IPS-15b (cell line): ENCODE measurements around the gene IL10RA.
"Not testable (repeated sequence)": the region's sequence is repeated elsewhere in the genome, so short reads cannot be mapped to it uniquely, and the experiment has no call there.

ENCODE experiments used
- H3K27me3 ChIP-seq: one replicate; pipeline ENCODE4 v1.6.1; 2013; ENCODE audit warnings: low read length; ENCODE audit not compliant: control insufficient read depth, insufficient read depth
- H3K36me3 ChIP-seq: one replicate; pipeline ENCODE4 v1.6.1; 2013; ENCODE audit warnings: low read length; ENCODE audit not compliant: control insufficient read depth, insufficient read depth
- H3K4me1 ChIP-seq: one replicate; pipeline ENCODE4 v1.6.1; 2013; ENCODE audit warnings: mild to moderate bottlenecking, low read length; ENCODE audit not compliant: control insufficient read depth, insufficient read depth
- H3K4me3 ChIP-seq: one replicate; pipeline ENCODE4 v1.5.1; 2013; ENCODE audit warnings: low read depth, low read length
- H3K9ac ChIP-seq: one replicate; pipeline ENCODE4 v1.6.1; 2013; ENCODE audit warnings: low read depth, mild to moderate bottlenecking, low read length
- H3K9me3 ChIP-seq: one replicate; pipeline ENCODE4 v1.6.1; 2013; ENCODE audit warnings: mild to moderate bottlenecking, low read length; ENCODE audit not compliant: control insufficient read depth, insufficient read depth

Gene IL10RA

GRCh38 chr11:117970400-117971024 is 15.7 kb upstream of the IL10RA start:
- no peak overlapping the region for H3K9ac ChIP-seq
- no peaks in the 10 kb centered on the region for H3K27me3 ChIP-seq
- no peaks in the 10 kb centered on the region for H3K36me3 ChIP-seq
- no peak overlapping the region for H3K4me3 ChIP-seq
- H3K9me3 ChIP-seq = no peaks in the 10 kb centered on the region
- H3K4me1 ChIP-seq = no peaks in the 10 kb centered on the region

- Histone ChIP-seq H3K36me3 (no peaks in the 10 kb centered on the region), H3K4me1 (no peaks in the 10 kb centered on the region), H3K9me3 (no peaks in the 10 kb centered on the region), H3K27me3 (no peaks in the 10 kb centered on the region), H3K4me3 (no peak overlapping the region), H3K9ac (no peak overlapping the region)
Observed at GRCh38 chr11:117972044-117972443, 14.2 kb upstream of the IL10RA start.

- Histone ChIP-seq H3K27me3 (no peaks in the 10 kb centered on the region), H3K4me1 (no peaks in the 10 kb centered on the region), H3K9me3 (no peaks in the 10 kb centered on the region), H3K9ac (no peak overlapping the region), H3K4me3 (no peak overlapping the region), H3K36me3 (no peaks in the 10 kb centered on the region)
Observed at GRCh38 chr11:117972629-117973502, 13.3 kb upstream of the IL10RA start.

DNA sequence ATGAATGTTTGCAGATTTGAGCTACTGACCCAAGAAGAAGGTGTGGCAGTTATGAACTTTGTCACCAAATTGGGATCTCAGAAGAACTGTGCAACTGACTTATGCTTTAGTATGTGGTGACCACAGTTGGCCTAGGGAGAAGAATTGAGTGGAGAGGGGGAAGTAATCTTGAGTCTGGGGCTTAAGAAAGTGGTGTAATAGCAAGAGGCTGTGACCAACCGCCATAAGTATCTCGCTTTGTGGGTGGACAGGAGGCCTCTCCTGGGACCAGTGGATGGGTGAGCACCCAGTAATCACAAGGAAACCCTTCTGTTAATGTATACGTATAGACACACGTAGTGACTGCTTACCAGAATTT is 12.7 kb upstream of the IL10RA start:
- Histone ChIP-seq H3K4me1 (no peaks in the 10 kb centered on the region), H3K4me3 (no peak overlapping the region), H3K9ac (no peak overlapping the region)

DNA sequence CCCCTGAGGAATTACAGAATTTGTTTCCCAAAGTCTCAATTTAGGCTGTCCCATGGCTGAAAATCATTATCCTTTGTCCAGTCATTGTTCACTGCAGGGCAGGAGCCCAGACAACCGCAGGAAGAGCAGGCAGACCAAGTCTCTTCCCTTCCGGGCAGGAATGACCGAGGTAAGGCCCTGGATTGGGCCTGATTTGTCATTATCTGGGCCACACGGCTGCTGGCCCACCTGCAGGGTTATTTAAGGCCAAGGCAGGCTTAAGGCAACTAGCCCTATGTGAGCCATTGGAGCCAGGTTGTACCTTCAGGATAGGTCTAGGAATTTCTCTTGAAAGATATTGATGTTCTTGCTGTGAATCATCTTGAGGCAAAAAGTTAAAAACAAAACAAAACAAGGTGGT is 9.7 kb upstream of the IL10RA start:
- Histone ChIP-seq H3K36me3 (no peaks in the 10 kb centered on the region), H3K9me3 (no peaks in the 10 kb centered on the region), H3K27me3 (no peaks in the 10 kb centered on the region), H3K4me1 (no peaks in the 10 kb centered on the region), H3K9ac (no peak overlapping the region), H3K4me3 (no peak overlapping the region)

More for the DNA sequence above, 12.7 kb upstream of the IL10RA start:
- no peaks in the 10 kb centered on the region for H3K36me3 ChIP-seq
- H3K9me3 ChIP-seq = no peaks in the 10 kb centered on the region
- no peaks in the 10 kb centered on the region for H3K27me3 ChIP-seq

DNA sequence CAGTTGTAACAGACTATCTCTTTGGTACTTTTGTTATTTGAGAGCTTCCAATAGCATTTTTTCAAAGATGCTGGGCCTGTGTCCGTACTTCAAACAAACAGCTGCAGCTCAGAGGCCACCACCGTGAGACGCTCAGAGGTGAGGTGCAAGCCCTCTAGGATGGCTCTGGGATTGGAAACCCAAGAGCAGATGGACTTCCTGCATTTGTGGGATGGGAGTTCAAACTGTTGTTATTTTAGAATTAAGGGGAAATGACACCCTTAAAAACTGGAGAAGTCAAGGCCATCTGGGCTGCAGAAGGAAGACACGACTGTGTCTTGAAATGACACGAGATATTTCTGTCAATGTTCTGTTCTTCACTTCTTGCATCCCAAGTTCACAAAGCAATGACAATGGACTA is 9.2 kb upstream of the IL10RA start:
- Histone ChIP-seq H3K9me3 (no peaks in the 10 kb centered on the region), H3K36me3 (no peaks in the 10 kb centered on the region), H3K4me1 (no peaks in the 10 kb centered on the region), H3K27me3 (no peaks in the 10 kb centered on the region), H3K9ac (no peak overlapping the region), H3K4me3 (no peak overlapping the region)

- H3K9ac ChIP-seq, H3K9me3 ChIP-seq, H3K4me1 ChIP-seq, H3K36me3 ChIP-seq, H3K27me3 ChIP-seq, H3K4me3 ChIP-seq: not testable (repeated sequence)
Observed at GRCh38 chr11:117977612-117978264, 8.5 kb upstream of the IL10RA start.

GRCh38 chr11:117978291-117978910 is 7.8 kb upstream of the IL10RA start:
- not testable (repeated sequence) for H3K9me3 ChIP-seq, H3K36me3 ChIP-seq, H3K27me3 ChIP-seq, H3K4me1 ChIP-seq, H3K9ac ChIP-seq, H3K4me3 ChIP-seq

- Histone ChIP-seq H3K27me3 (no peaks in the 10 kb centered on the region), H3K4me1 (no peaks in the 10 kb centered on the region), H3K4me3 (no peak overlapping the region), H3K9ac (no peak overlapping the region), H3K36me3 (no peaks in the 10 kb centered on the region), H3K9me3 (no peaks in the 10 kb centered on the region)
Observed at GRCh38 chr11:117978991-117979390, 7.2 kb upstream of the IL10RA start.

- Histone ChIP-seq H3K9ac (no peak overlapping the region), H3K27me3 (peaks cover 5% of the 10 kb centered on the region), H3K4me1 (no peaks in the 10 kb centered on the region), H3K4me3 (no peak overlapping the region), H3K36me3 (no peaks in the 10 kb centered on the region), H3K9me3 (no peaks in the 10 kb centered on the region)
Observed at GRCh38 chr11:117979481-117980211, 6.5 kb upstream of the IL10RA start.

- Histone ChIP-seq H3K4me1 (no peaks in the 10 kb centered on the region), H3K9ac (no peak overlapping the region), H3K9me3 (no peaks in the 10 kb centered on the region), H3K27me3 (peaks cover 11% of the 10 kb centered on the region), H3K36me3 (no peaks in the 10 kb centered on the region), H3K4me3 (no peak overlapping the region)
Observed at GRCh38 chr11:117980280-117980679, 5.9 kb upstream of the IL10RA start.
